ENCODE results near the gene HAVCR2.
"Not testable (repeated sequence)": the region's sequence is repeated elsewhere in the genome, so short reads cannot be mapped to it uniquely, and the experiment has no call there.

HAVCR2 gene

DNA sequence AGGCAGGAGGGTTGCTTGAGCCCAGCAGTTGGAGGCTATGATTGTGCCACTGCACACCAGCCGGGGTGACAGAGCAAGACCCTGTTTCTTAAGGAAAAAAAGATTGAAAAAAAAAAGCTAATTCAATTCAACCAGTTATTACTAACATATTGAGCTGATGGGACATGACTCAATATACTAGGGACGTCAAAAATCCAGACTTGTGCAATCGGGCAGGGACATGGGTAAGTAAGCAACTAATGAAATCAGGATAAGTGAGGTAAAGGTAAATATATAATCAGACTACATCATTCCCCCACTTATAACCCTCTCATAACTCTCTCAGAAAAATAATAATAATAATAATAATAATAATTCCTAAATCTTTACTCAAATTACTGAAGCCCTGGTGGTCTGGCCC lies 49.0 kb downstream of the HAVCR2 start:
- TF ChIP-seq, protein P1, sequence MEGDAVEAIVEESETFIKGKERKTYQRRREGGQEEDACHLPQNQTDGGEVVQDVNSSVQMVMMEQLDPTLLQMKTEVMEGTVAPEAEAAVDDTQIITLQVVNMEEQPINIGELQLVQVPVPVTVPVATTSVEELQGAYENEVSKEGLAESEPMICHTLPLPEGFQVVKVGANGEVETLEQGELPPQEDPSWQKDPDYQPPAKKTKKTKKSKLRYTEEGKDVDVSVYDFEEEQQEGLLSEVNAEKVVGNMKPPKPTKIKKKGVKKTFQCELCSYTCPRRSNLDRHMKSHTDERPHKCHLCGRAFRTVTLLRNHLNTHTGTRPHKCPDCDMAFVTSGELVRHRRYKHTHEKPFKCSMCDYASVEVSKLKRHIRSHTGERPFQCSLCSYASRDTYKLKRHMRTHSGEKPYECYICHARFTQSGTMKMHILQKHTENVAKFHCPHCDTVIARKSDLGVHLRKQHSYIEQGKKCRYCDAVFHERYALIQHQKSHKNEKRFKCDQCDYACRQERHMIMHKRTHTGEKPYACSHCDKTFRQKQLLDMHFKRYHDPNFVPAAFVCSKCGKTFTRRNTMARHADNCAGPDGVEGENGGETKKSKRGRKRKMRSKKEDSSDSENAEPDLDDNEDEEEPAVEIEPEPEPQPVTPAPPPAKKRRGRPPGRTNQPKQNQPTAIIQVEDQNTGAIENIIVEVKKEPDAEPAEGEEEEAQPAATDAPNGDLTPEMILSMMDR (IDR thresholded peaks at IDR 0.05; ENCODE audit: low read length, missing control alignments), result no peak
- H3K4me3 ChIP-seq (replicated peaks; ENCODE audit: low read depth, low read length), result no peak overlapping the region
- DNase-seq (ENCODE audit: low read depth), result no peak

DNA sequence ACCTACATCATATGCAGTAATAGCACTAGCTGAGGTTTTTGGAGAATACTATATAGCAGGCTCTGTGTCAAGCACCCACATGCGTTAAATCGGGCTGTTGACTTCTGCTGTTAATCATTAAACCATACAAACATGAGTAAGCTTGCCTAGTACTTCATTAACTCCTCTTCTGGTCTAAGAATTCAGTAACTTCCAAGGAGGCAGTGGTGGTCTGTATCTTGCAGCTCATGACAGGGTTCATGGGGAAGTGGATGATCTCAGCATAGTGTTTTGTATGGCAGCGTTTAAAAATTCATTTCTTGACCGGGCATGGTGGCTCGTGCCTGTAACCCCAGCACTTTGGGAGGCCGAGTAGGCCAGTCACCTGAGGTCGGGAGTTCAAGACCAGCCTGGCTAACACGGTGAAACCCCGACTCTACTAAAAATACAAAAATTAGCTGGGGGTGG lies 49.7 kb downstream of the HAVCR2 start, which contains the start of gene HAVCR1:
Gene HAVCR1 (minus strand): TSS at position 24 of the 447 bp plus-strand sequence. CDS start 1,173 bp downstream, outside the sequence.
- no peak within 1 kb of the TSS for H3K4me3 ChIP-seq (replicated peaks; ENCODE audit: low read depth, low read length)
- TF ChIP-seq, protein P1 (IDR thresholded peaks at IDR 0.05; ENCODE audit: low read length, missing control alignments), result no peak
- DNase-seq (ENCODE audit: low read depth), result no peak

- no peak overlapping the region for H3K4me3 ChIP-seq (replicated peaks; ENCODE audit: low read depth, low read length)
- TF ChIP-seq, protein P1 (IDR thresholded peaks at IDR 0.05; ENCODE audit: low read length, missing control alignments), result no peak
- DNase-seq (ENCODE audit: low read depth), result no peak
These were observed 51.1 kb downstream of the HAVCR2 start for GRCh38 chr5:157057459-157058370.

GRCh38 chr5:157056848-157057247 lies 52.0 kb downstream of the HAVCR2 start:
- not testable (repeated sequence) for DNase-seq (ENCODE audit: low read depth); H3K4me3 ChIP-seq (replicated peaks; ENCODE audit: low read depth, low read length)

DNA sequence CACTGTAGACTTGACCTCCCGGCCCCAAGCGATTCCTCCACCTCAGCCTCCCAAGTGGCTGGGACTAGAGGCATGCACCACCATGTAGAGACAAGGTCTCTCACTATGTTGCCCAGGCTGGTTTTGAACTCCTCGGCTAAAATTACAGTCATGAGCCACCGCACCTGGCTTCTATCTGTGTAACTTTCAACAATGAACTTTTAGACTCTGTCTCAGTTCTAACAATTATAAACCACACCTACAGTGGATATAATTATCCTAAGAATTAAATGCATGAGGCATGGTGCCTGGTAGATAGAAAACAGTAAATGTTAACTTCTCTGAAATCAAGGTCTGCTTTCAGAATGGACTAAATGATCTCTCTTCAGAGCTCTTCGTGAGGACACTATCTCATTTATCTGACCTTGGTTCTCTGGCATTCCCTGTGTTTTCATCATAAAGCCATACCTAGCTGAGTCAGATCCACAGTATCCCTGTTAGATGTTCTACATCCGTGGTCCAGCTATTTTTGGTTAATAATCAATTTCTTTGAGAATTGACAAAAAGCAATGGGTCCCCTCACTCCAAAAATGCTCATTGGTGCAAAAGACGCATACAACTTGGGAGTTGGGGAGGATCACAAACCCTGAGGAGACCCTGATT lies 57.1 kb downstream of the HAVCR2 start:
- no peak for DNase-seq (ENCODE audit: low read depth)
- TF ChIP-seq, protein P1 (IDR thresholded peaks at IDR 0.05; ENCODE audit: low read length, missing control alignments), result no peak
- H3K4me3 ChIP-seq (replicated peaks; ENCODE audit: low read depth, low read length), result no peak overlapping the region

DNA sequence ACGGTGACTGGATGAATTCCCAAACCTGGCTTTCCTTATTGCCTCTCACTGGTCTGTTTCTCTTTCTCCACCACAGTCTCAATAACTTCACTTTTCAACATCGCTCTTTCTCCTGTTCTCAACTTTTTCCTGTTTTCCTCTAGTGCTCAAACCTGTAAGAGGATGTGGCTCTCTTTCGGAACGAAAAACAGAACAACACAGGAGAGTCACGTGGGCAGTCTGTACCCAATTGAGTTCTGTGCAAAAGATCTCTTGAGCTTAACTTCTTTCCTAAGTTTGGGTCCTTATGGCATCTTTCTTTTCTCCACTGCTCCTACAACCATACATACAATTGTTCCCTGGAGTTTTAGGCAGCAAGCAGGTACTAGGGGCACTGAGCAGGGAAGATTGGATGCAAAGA lies 58.8 kb downstream of the HAVCR2 start:
- TF ChIP-seq, protein P1 (IDR thresholded peaks at IDR 0.05; ENCODE audit: low read length, missing control alignments), result no peak
- no peak for DNase-seq (ENCODE audit: low read depth)
- H3K4me3 ChIP-seq (replicated peaks; ENCODE audit: low read depth, low read length), result no peak overlapping the region

- TF ChIP-seq, protein P1 (IDR thresholded peaks at IDR 0.05; ENCODE audit: low read length, missing control alignments), result no peak
- DNase-seq (ENCODE audit: low read depth), result no peak
- no peak overlapping the region for H3K4me3 ChIP-seq (replicated peaks; ENCODE audit: low read depth, low read length)
These were observed 59.2 kb downstream of the HAVCR2 start for GRCh38 chr5:157049605-157050004.

All from fibroblast of pulmonary artery (primary cell).